H9 (cell line): Measurements from ENCODE around the gene WDR83. TPM values are rescaled to one million over a fixed set of nuclear protein-coding genes. Genes with fewer than 3 reads are reported as not detected.

Source experiments
- DNase-seq: peaks from one replicate; pipeline ENCODE4 v3.0.0-alpha.2; 2017
- H2AFZ ChIP-seq: one replicate; pipeline ENCODE4 v1.6.1; 2013; ENCODE audit warnings: mild to moderate bottlenecking, low read length, control low read depth, moderate library complexity
- H2AK5ac ChIP-seq: 2 replicates; pipeline ENCODE4 v1.6.1; 2013; ENCODE audit warnings: low read length, control low read depth, mixed read lengths; ENCODE audit not compliant: insufficient read length
- H2BK120ac ChIP-seq: one replicate; pipeline ENCODE4 v1.6.1; 2013; ENCODE audit warnings: low read depth, mild to moderate bottlenecking, low read length, control low read depth, inconsistent platforms; ENCODE audit not compliant: poor library complexity, severe bottlenecking
- H2BK12ac ChIP-seq: 2 replicates; pipeline ENCODE4 v1.6.1; 2013; ENCODE audit warnings: low read length, control low read depth, mixed read lengths, low read depth; ENCODE audit not compliant: insufficient read length
- H2BK15ac ChIP-seq: 2 replicates; pipeline ENCODE4 v1.6.1; 2013; ENCODE audit warnings: low read depth, low read length, control low read depth
- H2BK20ac ChIP-seq: one replicate; pipeline ENCODE4 v1.6.1; 2013; ENCODE audit warnings: low read depth, mild to moderate bottlenecking, low read length, control low read depth, inconsistent platforms; ENCODE audit not compliant: poor library complexity, severe bottlenecking
- H2BK5ac ChIP-seq: 2 replicates; pipeline ENCODE4 v1.6.1; 2013; ENCODE audit warnings: low read length, control low read depth, mixed read lengths; ENCODE audit not compliant: insufficient read length
- H3K14ac ChIP-seq: 2 replicates; pipeline ENCODE4 v1.6.1; 2013; ENCODE audit warnings: low read length, control low read depth; ENCODE audit not compliant: insufficient read depth
- H3K18ac ChIP-seq: 2 replicates; pipeline ENCODE4 v1.6.1; 2013; ENCODE audit warnings: low read depth, mild to moderate bottlenecking, mixed read lengths, low read length, control low read depth; ENCODE audit not compliant: insufficient read length
- H3K23ac ChIP-seq: 2 replicates; pipeline ENCODE4 v1.6.1; 2013; ENCODE audit warnings: low read length, control low read depth, mixed read lengths, low read depth; ENCODE audit not compliant: insufficient read length
- H3K23me2 ChIP-seq: 2 replicates; pipeline ENCODE4 v1.6.1; 2013; ENCODE audit warnings: low read depth, mild to moderate bottlenecking, mixed read lengths, low read length, control low read depth; ENCODE audit not compliant: insufficient read length, poor library complexity, severe bottlenecking
- H3K27ac ChIP-seq: 2 replicates; pipeline ENCODE4 v1.5.1; 2013; ENCODE audit warnings: low read length, control low read depth, mixed read lengths, low read depth; ENCODE audit not compliant: insufficient read length
- H3K27me3 ChIP-seq: 2 replicates; pipeline ENCODE4 v1.6.1; 2013; ENCODE audit warnings: low read length, control low read depth, inconsistent platforms; ENCODE audit not compliant: insufficient read depth
- H3K4ac ChIP-seq: 2 replicates; pipeline ENCODE4 v1.6.1; 2013; ENCODE audit warnings: low read depth, mild to moderate bottlenecking, control low read depth, inconsistent platforms, low read length, moderate library complexity
- H3K4me1 ChIP-seq: 2 replicates; pipeline ENCODE4 v1.6.1; 2013; ENCODE audit warnings: low read length, control low read depth, inconsistent platforms; ENCODE audit not compliant: insufficient read depth
- H3K4me2 ChIP-seq: 2 replicates; pipeline ENCODE4 v1.6.1; 2013; ENCODE audit warnings: low read length, control low read depth, mixed read lengths; ENCODE audit not compliant: insufficient read length, insufficient read depth
- H3K56ac ChIP-seq: 2 replicates; pipeline ENCODE4 v1.6.1; 2013; ENCODE audit warnings: low read depth, mild to moderate bottlenecking, mixed read lengths, low read length, control low read depth; ENCODE audit not compliant: insufficient read length
- H3K79me1 ChIP-seq: 2 replicates; pipeline ENCODE4 v1.6.1; 2013; ENCODE audit warnings: low read depth, mild to moderate bottlenecking, moderate library complexity, low read length, control low read depth, inconsistent platforms; ENCODE audit not compliant: insufficient read depth, poor library complexity, severe bottlenecking
- H3K79me2 ChIP-seq: 2 replicates; pipeline ENCODE4 v1.6.1; 2013; ENCODE audit warnings: low read length, control low read depth, inconsistent platforms; ENCODE audit not compliant: insufficient read depth
- H3K9ac ChIP-seq: 2 replicates; pipeline ENCODE4 v1.6.1; 2013; ENCODE audit warnings: low read length, control low read depth, mixed read lengths; ENCODE audit not compliant: insufficient read length; ENCODE audit errors: extremely low read depth
- H3K9me3 ChIP-seq: one replicate; pipeline ENCODE4 v1.6.1; 2013; ENCODE audit warnings: low read depth, low read length, inconsistent platforms; ENCODE audit not compliant: control insufficient read depth
- H3T11ph ChIP-seq: one replicate; pipeline ENCODE4 v1.6.1; 2013; ENCODE audit warnings: mild to moderate bottlenecking, low read length, control low read depth, inconsistent platforms
- H4K20me1 ChIP-seq: one replicate; pipeline ENCODE4 v1.6.1; 2013; ENCODE audit not compliant: control insufficient read depth, insufficient read length, insufficient read depth
- H4K5ac ChIP-seq: 2 replicates; pipeline ENCODE4 v1.6.1; 2013; ENCODE audit warnings: low read depth, mild to moderate bottlenecking, mixed read lengths, low read length, control low read depth; ENCODE audit not compliant: insufficient read length
- H4K8ac ChIP-seq: replicated peaks from 2 replicates; pipeline ENCODE4 v1.6.1; 2013; ENCODE audit warnings: low read length, control low read depth, mixed read lengths, low read depth; ENCODE audit not compliant: insufficient read length
- H4K91ac ChIP-seq: 2 replicates; pipeline ENCODE4 v1.6.1; 2013; ENCODE audit warnings: low read depth, mild to moderate bottlenecking, moderate library complexity, mixed read lengths, low read length, control low read depth; ENCODE audit not compliant: insufficient read length
- H3K27ac Mint-ChIP-seq, 3 experiments: 2 replicates in 2 of 3; 3 replicates in 1 of 3; pipeline ENCODE4 v1.8.0; 2020 to 2021; ENCODE audit warnings: mixed read lengths in 3 of 3, mild to moderate bottlenecking in 1 of 3, moderate library complexity in 1 of 3
- H3K27me3 Mint-ChIP-seq: 2 replicates; pipeline ENCODE4 v1.8.0; 2021; ENCODE audit warnings: low read depth, mild to moderate bottlenecking, moderate library complexity, mixed read lengths
- H3K36me3 Mint-ChIP-seq, 3 experiments: 2 replicates in 2 of 3; 3 replicates in 1 of 3; pipeline ENCODE4 v1.8.0; 2020 to 2021; ENCODE audit warnings: low read depth in 3 of 3, mixed read lengths in 3 of 3; ENCODE audit not compliant: insufficient read depth in 1 of 3
- H3K4me1 Mint-ChIP-seq, 2 experiments: 2 replicates each; pipeline ENCODE4 v1.8.0; 2020; ENCODE audit warnings: mixed read lengths in 2 of 2
- H3K4me3 Mint-ChIP-seq, 2 experiments: 2 replicates in 1 of 2; 3 replicates in 1 of 2; pipeline ENCODE4 v1.8.0; 2020 to 2021; ENCODE audit warnings: mild to moderate bottlenecking in 2 of 2, mixed read lengths in 2 of 2, moderate library complexity in 1 of 2
- H3K9me3 Mint-ChIP-seq, 2 experiments: 2 replicates in 1 of 2; 3 replicates in 1 of 2; pipeline ENCODE4 v1.8.0; 2020; ENCODE audit warnings: mild to moderate bottlenecking in 2 of 2, mixed read lengths in 2 of 2, moderate library complexity in 1 of 2
- WGBS: extraction: QIAGEN DNeasy Blood & Tissue Kit; methylation state at CpG from one replicate; pipeline ENCODE4 v1.1.7; 2013; ENCODE audit warnings: missing lambda C conversion rate, low lambda C conversion rate, mixed read lengths; ENCODE audit not compliant: insufficient read length; ENCODE audit errors: extremely low coverage; 5-methylcytosine and 5-hydroxymethylcytosine counted together
- total RNA-seq: library from RNA; stranded (reverse); gene quantifications from 2 replicates; pipeline ENCODE4 v1.2.1, GENCODE V29; 2021
- TF ChIP-seq, protein P1 (sequence below): fragments of 200-600 bp; sonication (generic); conservative IDR thresholded peaks from 3 replicates; pipeline ENCODE4 v1.8.0; 2021; ENCODE audit warnings: antibody characterized with exemption, mild to moderate bottlenecking

WDR83 gene
- total RNA-seq, 1 experiment from 2014 or later, result 21.0 TPM

GRCh38 chr19:12675940-12676339 is 9.3 kb downstream of the WDR83 start:
- Mint-ChIP-seq H3K27ac (no peak overlapping the region), H3K27me3 (no peaks in the 10 kb centered on the region), H3K36me3 (peaks cover 39 to 83% (median 73%) of the 10 kb centered on the region in 3 experiments), H3K4me3 (no peak overlapping the region), H3K4me1 (peaks cover 1 to 13% of the 10 kb centered on the region in 2 experiments; a peak in 3 of 4 replicates), H3K9me3 (peaks cover 0 to 1% of the 10 kb centered on the region in 2 experiments; a peak in 1 of 5 replicates)
- WGBS, result no CpG with 5 or more reads among the region's 15 CpGs
- H2AK5ac ChIP-seq, result no peak overlapping the region
- H3K79me1 ChIP-seq, result no peaks in the 10 kb centered on the region
- H3K9me3 ChIP-seq, result no peaks in the 10 kb centered on the region
- TF ChIP-seq, protein P1, sequence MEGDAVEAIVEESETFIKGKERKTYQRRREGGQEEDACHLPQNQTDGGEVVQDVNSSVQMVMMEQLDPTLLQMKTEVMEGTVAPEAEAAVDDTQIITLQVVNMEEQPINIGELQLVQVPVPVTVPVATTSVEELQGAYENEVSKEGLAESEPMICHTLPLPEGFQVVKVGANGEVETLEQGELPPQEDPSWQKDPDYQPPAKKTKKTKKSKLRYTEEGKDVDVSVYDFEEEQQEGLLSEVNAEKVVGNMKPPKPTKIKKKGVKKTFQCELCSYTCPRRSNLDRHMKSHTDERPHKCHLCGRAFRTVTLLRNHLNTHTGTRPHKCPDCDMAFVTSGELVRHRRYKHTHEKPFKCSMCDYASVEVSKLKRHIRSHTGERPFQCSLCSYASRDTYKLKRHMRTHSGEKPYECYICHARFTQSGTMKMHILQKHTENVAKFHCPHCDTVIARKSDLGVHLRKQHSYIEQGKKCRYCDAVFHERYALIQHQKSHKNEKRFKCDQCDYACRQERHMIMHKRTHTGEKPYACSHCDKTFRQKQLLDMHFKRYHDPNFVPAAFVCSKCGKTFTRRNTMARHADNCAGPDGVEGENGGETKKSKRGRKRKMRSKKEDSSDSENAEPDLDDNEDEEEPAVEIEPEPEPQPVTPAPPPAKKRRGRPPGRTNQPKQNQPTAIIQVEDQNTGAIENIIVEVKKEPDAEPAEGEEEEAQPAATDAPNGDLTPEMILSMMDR, result no peak
- no peak overlapping the region for H2BK120ac ChIP-seq
- no peak overlapping the region for H3K56ac ChIP-seq
- no peak overlapping the region for H4K8ac ChIP-seq
- no peaks in the 10 kb centered on the region for H3K79me2 ChIP-seq
- no peak overlapping the region for H4K91ac ChIP-seq
- no peaks in the 10 kb centered on the region for H3K23me2 ChIP-seq
- no peaks in the 10 kb centered on the region for H3K27me3 ChIP-seq
- no peak overlapping the region for H3K14ac ChIP-seq
- H3K27ac ChIP-seq, result no peak overlapping the region
- no peak overlapping the region for H2BK15ac ChIP-seq
- H2BK5ac ChIP-seq, result no peak overlapping the region
- H2AFZ ChIP-seq, result no peak overlapping the region
- no peaks in the 10 kb centered on the region for H4K20me1 ChIP-seq
- DNase-seq, result no peak
- no peak overlapping the region for H3K4ac ChIP-seq
- H3K23ac ChIP-seq, result no peak overlapping the region
- no peaks in the 10 kb centered on the region for H3K4me1 ChIP-seq
- H3K4me2 ChIP-seq, result no peak overlapping the region
- H3K9ac ChIP-seq, result no peak overlapping the region
- H2BK20ac ChIP-seq, result no peak overlapping the region
- H4K5ac ChIP-seq, result no peak overlapping the region
- H2BK12ac ChIP-seq, result no peak overlapping the region
- H3T11ph ChIP-seq, result no peak overlapping the region
- no peak overlapping the region for H3K18ac ChIP-seq
